HG03039 (cell line): Measurements from ENCODE around the gene SLC6A13.

Experiments used
- ATAC-seq: cut with Tn5 transposase; IDR thresholded peaks from one replicate; pipeline ENCODE4 v1.9.1; 2021; ENCODE audit warnings: mild to moderate bottlenecking, moderate library complexity; ENCODE audit not compliant: unreplicated experiment

SLC6A13 gene

GRCh38 chr12:234891-235415 lies 27.7 kb downstream of the SLC6A13 start:
- ATAC-seq, result no peak

DNA sequence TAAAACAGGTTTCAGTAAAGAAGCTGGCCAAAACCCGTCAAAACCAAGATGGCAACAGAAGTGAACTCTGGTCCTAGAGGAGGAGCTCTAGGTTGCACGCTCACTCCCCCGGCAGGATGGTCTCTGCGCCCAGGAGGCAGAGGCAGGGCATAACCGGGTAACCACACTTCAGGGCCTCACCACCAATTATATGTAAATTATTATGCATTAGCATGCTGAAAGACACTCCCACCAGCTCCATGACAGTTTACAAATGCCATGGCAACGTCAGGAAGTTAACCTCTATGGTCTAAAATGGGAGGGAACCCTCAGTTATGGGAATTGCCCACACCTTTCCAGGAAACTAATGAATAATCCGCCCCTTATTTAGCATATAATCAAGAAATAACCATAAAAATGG lies 28.6 kb downstream of the SLC6A13 start:
- no peak for ATAC-seq

DNA sequence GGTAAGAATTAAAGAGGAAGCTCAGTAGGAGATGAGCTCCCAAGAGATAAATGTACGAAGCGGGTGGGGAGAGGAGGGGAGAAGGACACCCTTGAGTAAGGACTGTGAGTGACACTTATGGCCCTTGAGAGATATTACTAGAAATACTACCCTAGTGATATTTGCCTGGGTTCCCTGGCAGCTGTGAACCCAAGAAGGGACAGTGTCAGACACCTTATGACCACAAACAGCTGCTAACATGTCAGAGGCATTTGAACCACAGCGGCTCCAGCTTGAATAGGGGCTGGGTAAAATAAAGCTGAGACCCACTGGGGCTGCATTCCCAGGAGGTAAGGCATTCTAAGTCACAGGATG lies 29.0 kb downstream of the SLC6A13 start:
- ATAC-seq, result no peak

- no peak for ATAC-seq
Observed at GRCh38 chr12:232731-233614, 29.7 kb downstream of the SLC6A13 start.

GRCh38 chr12:230925-231671 lies 31.5 kb downstream of the SLC6A13 start:
- no peak for ATAC-seq

DNA sequence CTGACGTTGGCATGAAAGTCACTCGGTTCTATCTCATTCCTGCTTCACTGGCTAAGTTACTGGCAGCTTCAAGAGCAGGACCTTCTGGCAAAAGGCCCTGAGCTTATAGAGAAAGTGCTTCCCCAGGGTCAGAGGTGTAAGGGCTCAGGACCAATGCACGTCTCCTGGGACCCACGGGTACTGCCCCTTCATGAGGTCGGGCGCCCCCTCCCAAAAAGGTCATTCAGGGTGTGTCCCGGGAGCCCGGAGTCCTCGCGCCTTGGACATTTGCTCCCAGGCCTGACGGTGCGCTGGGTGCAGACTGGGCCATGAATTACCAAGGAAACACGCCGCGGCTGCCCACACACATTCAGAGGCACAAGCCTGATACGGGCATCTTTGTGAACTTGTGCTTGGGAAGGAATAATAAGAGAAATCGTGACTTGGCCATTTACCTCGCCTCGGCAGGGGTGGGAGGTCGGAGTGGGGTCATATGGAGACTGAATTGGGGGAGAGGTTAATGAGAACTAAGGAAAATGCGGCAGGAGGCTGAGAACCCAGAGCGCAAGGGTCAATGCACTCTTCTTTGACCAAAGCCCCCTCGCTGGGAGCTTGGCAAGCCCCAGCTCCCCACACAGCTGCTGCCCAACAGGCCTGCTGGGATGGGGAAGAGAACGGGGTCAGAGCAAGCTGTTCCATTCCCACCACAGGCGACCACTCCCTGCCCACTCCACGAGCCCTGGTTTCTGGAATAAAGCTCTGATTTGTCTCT lies 33.0 kb downstream of the SLC6A13 start:
- no peak for ATAC-seq

DNA sequence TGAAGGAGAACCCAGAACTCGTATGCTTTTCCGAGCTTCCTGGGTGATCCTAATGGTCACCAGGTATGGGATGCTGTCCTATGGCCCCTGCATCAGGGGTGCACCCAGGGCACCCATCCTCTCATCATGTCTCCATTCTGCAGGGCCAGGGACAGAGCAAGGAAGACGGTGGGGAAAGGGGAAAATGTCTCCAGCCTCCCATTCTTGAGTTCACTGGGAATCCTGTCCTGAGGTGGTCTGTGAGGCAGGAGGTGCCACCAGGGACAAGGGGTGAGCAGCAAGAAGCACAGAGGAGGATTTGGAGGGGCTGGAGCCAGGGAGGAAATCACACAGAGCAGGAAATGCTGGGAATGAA lies 33.8 kb downstream of the SLC6A13 start:
- no peak for ATAC-seq

- no peak for ATAC-seq
Observed at GRCh38 chr12:227923-228845, 34.5 kb downstream of the SLC6A13 start.

GRCh38 chr12:227286-227915 lies 35.2 kb downstream of the SLC6A13 start:
- no peak for ATAC-seq

- no peak for ATAC-seq
Observed at GRCh38 chr12:226401-226800, 36.2 kb downstream of the SLC6A13 start.

- ATAC-seq, result no peak
Observed at GRCh38 chr12:225012-225411, 37.6 kb downstream of the SLC6A13 start.

DNA sequence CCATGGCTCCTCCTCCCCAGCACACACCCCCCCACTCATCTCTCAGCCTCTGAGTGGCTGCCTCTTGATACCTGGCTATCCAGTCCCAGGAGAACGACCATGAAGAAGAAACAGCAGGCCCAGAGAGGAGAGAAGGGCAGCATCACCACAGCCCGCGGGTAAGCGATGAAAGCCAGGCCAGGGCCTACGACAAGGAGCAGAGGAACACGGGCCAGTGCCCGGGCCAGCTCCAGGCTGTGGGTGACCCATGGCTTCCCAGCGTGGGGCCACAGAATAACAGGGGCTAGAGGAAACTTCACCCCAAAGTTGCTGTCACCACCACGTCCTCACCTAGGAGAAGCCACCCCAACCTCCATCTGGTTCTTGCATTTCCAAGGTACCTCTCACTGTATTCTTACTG lies 38.3 kb downstream of the SLC6A13 start:
- no peak for ATAC-seq

DNA sequence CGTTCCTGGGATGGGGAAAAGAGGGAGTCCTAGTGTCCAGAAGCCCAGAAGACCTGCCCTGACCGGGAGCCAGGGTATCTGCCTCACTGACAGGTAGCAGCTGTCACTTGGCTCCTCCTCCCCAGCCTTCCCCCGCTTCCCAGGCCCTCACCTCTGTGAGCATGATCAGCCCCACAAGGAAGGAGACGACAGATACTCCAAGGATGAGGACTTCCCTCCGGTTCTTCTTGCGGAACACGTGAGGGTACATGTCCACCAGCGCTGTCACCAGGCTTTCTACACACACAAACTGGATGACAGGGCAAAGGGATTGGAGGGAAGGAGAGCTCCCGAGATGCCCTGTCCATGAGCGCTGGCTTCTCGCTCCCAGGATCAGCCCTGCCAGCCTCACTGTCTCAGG lies 38.8 kb downstream of the SLC6A13 start:
- ATAC-seq, result no peak

GRCh38 chr12:221736-222135 lies 40.9 kb downstream of the SLC6A13 start:
- ATAC-seq, result no peak

DNA sequence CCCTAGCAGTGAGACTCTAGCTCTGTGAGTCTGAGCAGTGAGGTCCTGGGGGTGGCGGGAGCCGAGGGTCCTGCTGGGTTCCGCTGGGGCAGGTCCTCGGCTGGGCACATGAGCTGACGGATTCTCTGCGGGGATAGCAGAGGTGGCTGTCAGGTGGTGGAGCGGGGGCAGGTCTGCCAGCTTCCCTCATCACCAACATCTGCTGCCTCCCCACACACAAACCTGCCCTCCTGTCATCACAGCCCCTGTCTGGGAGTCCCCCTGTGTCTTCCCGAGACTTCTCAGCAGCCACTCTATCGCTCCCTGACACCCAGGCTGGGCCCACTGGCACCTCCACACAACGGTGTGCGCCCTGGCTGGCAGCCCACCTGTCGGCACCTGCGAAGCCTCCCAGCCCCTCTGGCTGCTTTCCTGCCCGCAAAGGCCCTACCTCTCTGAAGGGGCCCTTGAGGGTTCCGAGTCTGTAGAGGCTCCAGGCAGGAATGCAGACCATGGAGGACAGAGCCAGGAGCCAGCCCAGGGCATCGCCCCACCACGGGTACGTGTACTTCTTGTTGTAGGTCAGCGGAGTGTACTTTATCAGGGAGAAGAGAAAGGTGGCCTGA lies 41.6 kb downstream of the SLC6A13 start:
- ATAC-seq, result no peak

GRCh38 chr12:220491-220890 lies 42.1 kb downstream of the SLC6A13 start:
- no peak for ATAC-seq

DNA sequence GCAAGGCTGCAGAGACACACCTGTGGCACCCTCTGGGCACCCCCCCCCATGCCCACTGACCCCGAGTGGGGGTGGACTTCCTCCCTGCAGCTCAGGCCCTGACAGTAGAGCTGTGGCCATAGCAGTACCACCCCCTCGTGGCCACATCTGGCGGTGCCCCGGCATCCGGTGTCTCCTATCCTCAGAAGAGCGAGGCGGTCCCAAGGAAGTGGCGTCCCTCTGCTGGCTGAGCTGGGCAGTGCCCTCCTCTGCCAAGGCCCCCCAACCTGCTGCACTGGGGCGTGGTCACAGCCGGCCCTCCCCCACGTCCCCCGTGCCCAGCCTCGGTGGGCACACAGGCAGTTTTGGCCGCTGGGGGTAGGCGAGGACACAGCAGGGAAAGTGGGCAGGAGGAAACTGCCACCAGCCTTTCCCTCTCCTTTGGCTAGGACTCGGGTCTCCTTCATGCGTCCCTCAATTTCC lies 42.7 kb downstream of the SLC6A13 start:
- no peak for ATAC-seq

- no peak for ATAC-seq
Observed at GRCh38 chr12:218728-219590, 43.7 kb downstream of the SLC6A13 start.
